GM12878 (cell line): ENCODE results near the gene GRM7. TPM values are rescaled to one million over a fixed set of nuclear protein-coding genes. Genes with fewer than 3 reads are reported as not detected.

Experiments
- ATAC-seq: fragments of 200-7000 bp; cut with Tn5 transposase; 3 replicates; pipeline ENCODE4 v1.9.1; 2020; ENCODE audit warnings: mild to moderate bottlenecking, moderate library complexity
- BruUV-seq: library from RNA; stranded (reverse); fragments of 400-500 nt; replicated peaks from 2 replicates; lab custom pipeline; 2021; lab: Mats Ljungman, UMichigan
- CTCF ChIA-PET: fragments of 300-600 bp; sonication (Branson Sonifier 250); formaldehyde crosslinking; extraction: SDS; loops from one replicate; lab custom pipeline; 2021; ENCODE audit warnings: inconsistent platforms; lab: Yijun Ruan, JAX
- POLR2A ChIA-PET: fragments of 350-600 bp; formaldehyde crosslinking; extraction: SDS; loops from one replicate; lab custom pipeline; 2021; ENCODE audit warnings: inconsistent platforms; lab: Charles Lee
- RAD21 ChIA-PET: fragments of 300-600 bp; sonication (Branson Sonifier 250); formaldehyde crosslinking; loops from one replicate; lab custom pipeline; 2023; ENCODE audit warnings: antibody characterized with exemption; ENCODE audit not compliant: unreplicated experiment; lab: Charles Lee
- SMC1A ChIA-PET: fragments of 300-600 bp; sonication (Branson Sonifier 250); formaldehyde crosslinking; loops from one replicate; lab custom pipeline; 2023; ENCODE audit not compliant: unreplicated experiment, uncharacterized antibody; lab: Charles Lee
- DNase-seq: peaks from one replicate; pipeline ENCODE4 v3.0.0-alpha.2; 2011; ENCODE audit warnings: low read depth, low spot score
- FAIRE-seq: peaks from 3 replicates; lab custom pipeline; 2011; peaks lifted over from hg19 to GRCh38; lab: Jason Lieb, UNC
- H2AFZ ChIP-seq: 2 replicates; pipeline ENCODE4 v1.6.0; 2011; ENCODE audit warnings: low read depth, low read length, control low read depth; ENCODE audit not compliant: control insufficient read depth
- H3K27ac ChIP-seq: 2 replicates; pipeline ENCODE4 v1.5.1; 2011; ENCODE audit warnings: control low read depth; ENCODE audit not compliant: control insufficient read depth, insufficient read depth
- H3K27me3 ChIP-seq, 2 experiments: replicated peaks in 1 of 2; 2 replicates each; pipeline versions ENCODE4 v1.6.0 to v1.6.1; 2011; ENCODE audit warnings: low read length in 1 of 2; ENCODE audit not compliant: control insufficient read depth in 2 of 2, insufficient read depth in 2 of 2
- H3K36me3 ChIP-seq, 2 experiments: 2 replicates each; pipeline ENCODE4 v1.5.1; 2011; ENCODE audit warnings: low read length in 1 of 2; ENCODE audit not compliant: control insufficient read depth in 2 of 2, insufficient read depth in 2 of 2
- H3K4me1 ChIP-seq: 2 replicates; pipeline ENCODE4 v1.6.1; 2011; ENCODE audit warnings: mild to moderate bottlenecking, low read length, moderate library complexity, mixed read lengths; ENCODE audit not compliant: control insufficient read depth, insufficient read depth
- H3K4me2 ChIP-seq: 2 replicates; pipeline ENCODE4 v1.6.0; 2011; ENCODE audit warnings: control low read depth; ENCODE audit not compliant: control insufficient read depth, insufficient read depth
- H3K4me3 ChIP-seq: fragments of 200-600 bp; sonication (generic); 2 replicates; pipeline ENCODE4 v1.5.1; 2016
- H3K79me2 ChIP-seq: 2 replicates; pipeline ENCODE4 v1.6.0; 2011; ENCODE audit warnings: low read length; ENCODE audit not compliant: control insufficient read depth, insufficient read depth
- H3K9ac ChIP-seq: 2 replicates; pipeline ENCODE4 v1.8.0; 2011; ENCODE audit warnings: low read length, control low read depth, mixed read lengths; ENCODE audit not compliant: control insufficient read depth, insufficient read depth
- H3K9me3 ChIP-seq: replicated peaks from 3 replicates; pipeline ENCODE4 v1.5.1; 2011; ENCODE audit warnings: mild to moderate bottlenecking, low read length; ENCODE audit not compliant: control insufficient read depth, insufficient read depth
- H4K20me1 ChIP-seq: 2 replicates; pipeline ENCODE4 v1.6.0; 2011; ENCODE audit not compliant: control insufficient read depth, insufficient read depth
- BRCA1 ChIP-seq: IDR thresholded peaks from 2 replicates; pipeline ENCODE4 v1.6.1; 2011; ENCODE audit warnings: low read depth, low read length, improper control_type of control experiment
- CTCF ChIP-seq, 3 experiments: IDR thresholded peaks in 2 of 3; conservative IDR thresholded peaks in 1 of 3; 2 replicates each; pipeline ENCODE4 v1.5.1; 2011; ENCODE audit warnings: low read depth in 3 of 3, low read length in 3 of 3, mild to moderate bottlenecking in 3 of 3, control low read depth in 2 of 3, moderate library complexity in 2 of 3, inconsistent platforms in 1 of 3, mixed read lengths in 1 of 3; ENCODE audit not compliant: control insufficient read depth in 2 of 3, insufficient read depth in 1 of 3; ENCODE audit errors: extremely low read depth in 1 of 3
- EGR1 ChIP-seq, 2 experiments: IDR thresholded peaks; 1 replicate in 1 of 2; 2 replicates in 1 of 2; pipeline ENCODE4 v1.6.1; 2011 to 2012; ENCODE audit warnings: low read depth in 2 of 2, low read length in 2 of 2, borderline replicate concordance in 1 of 2, mild to moderate bottlenecking in 1 of 2, moderate library complexity in 1 of 2
- EP300 ChIP-seq, 2 experiments: fragments of 150-350 bp in 1 of 2; IDR thresholded peaks; 2 replicates each; pipeline ENCODE4 v1.6.1; 2011 to 2012; ENCODE audit warnings: low read depth in 2 of 2, low read length in 2 of 2, borderline replicate concordance in 1 of 2, improper control_type of control experiment in 1 of 2, inconsistent platforms in 1 of 2; ENCODE audit not compliant: control insufficient read depth in 1 of 2
- JUND ChIP-seq: IDR thresholded peaks from 2 replicates; pipeline ENCODE4 v1.6.1; 2012; ENCODE audit warnings: low read depth, mild to moderate bottlenecking, low read length, improper control_type of control experiment, moderate library complexity
- KAT2A ChIP-seq: conservative IDR thresholded peaks from 2 replicates; pipeline ENCODE4 v1.6.1; 2011; ENCODE audit warnings: low read depth, low read length; ENCODE audit not compliant: control insufficient read depth
- PAX5 ChIP-seq: IDR thresholded peaks from 2 replicates; pipeline ENCODE4 v1.6.1; 2011; ENCODE audit warnings: low read depth, low read length, borderline replicate concordance
- POLR2AphosphoS5 ChIP-seq: IDR thresholded peaks from 2 replicates; pipeline ENCODE4 v1.6.1; 2011; ENCODE audit warnings: mild to moderate bottlenecking, low read length, inconsistent platforms
- POU2F2 ChIP-seq: IDR thresholded peaks from 3 replicates; pipeline ENCODE4 v1.6.1; 2011; ENCODE audit warnings: low read depth, mild to moderate bottlenecking, low read length, borderline replicate concordance
- RAD21 ChIP-seq: IDR thresholded peaks from 2 replicates; pipeline ENCODE4 v1.6.1; 2011; ENCODE audit warnings: mild to moderate bottlenecking, low read depth, low read length, moderate library complexity; ENCODE audit not compliant: insufficient read depth
- RFX5 ChIP-seq: IDR thresholded peaks from 2 replicates; pipeline ENCODE4 v1.6.1; 2011; ENCODE audit warnings: low read depth, low read length, improper control_type of control experiment
- SRF ChIP-seq, 2 experiments: IDR thresholded peaks; 2 replicates each; pipeline ENCODE4 v1.6.1; 2011; ENCODE audit warnings: low read depth in 2 of 2, low read length in 2 of 2, mild to moderate bottlenecking in 1 of 2, moderate library complexity in 1 of 2
- SUPT20H ChIP-seq: IDR thresholded peaks from 2 replicates; pipeline ENCODE4 v1.6.1; 2011; ENCODE audit warnings: low read depth, mild to moderate bottlenecking, low read length, moderate library complexity, borderline replicate concordance; ENCODE audit not compliant: control insufficient read depth
- WRNIP1 ChIP-seq: IDR thresholded peaks from 2 replicates; pipeline ENCODE4 v1.6.1; 2011; ENCODE audit warnings: low read depth, low read length, improper control_type of control experiment, borderline replicate concordance
- YBX1 ChIP-seq: fragments of 450-650 bp; IDR thresholded peaks from 2 replicates; pipeline ENCODE4 v1.6.1; 2016; ENCODE audit warnings: antibody characterized with exemption
- ZSCAN29 ChIP-seq: fragments of 450-650 bp; IDR thresholded peaks from 2 replicates; pipeline ENCODE4 v1.6.1; 2017; ENCODE audit warnings: mild to moderate bottlenecking, moderate library complexity
- WGBS: methylation state at CpG from one replicate; pipeline ENCODE4 v1.1.6; 2016; ENCODE audit warnings: low lambda C conversion rate; ENCODE audit not compliant: insufficient replicate concordance, insufficient coverage; ENCODE audit errors: missing lambda C conversion rate; 5-methylcytosine and 5-hydroxymethylcytosine counted together
- in situ Hi-C: fragments of 300-500 bp; cut with MboI; formaldehyde crosslinking; loops from 9 replicates; pipeline ENCODE4 v1.14.3; 2018; ENCODE audit warnings: mixed read lengths
- intact Hi-C: fragments of 100-400 bp; cut with micrococcal nuclease; formaldehyde crosslinking; loops from one replicate; pipeline ENCODE4 v1.14.2; 2022; ENCODE audit not compliant: unreplicated experiment
- polyA plus RNA-seq, 11 experiments: library from polyadenylated mRNA; depleted of rRNA in 4 of 11; unstranded in 6 of 11; stranded (reverse) in 5 of 11; fragments of >200 nt; fragmentation: Nextera tagmentation in 4 of 11; fragmentation: Illumina TruSeq in 1 of 11; extraction: Ambion mirVana in 4 of 11; extraction: Trizol in 1 of 11; gene quantifications; 1 replicate in 1 of 11; 2 replicates in 10 of 11; pipeline versions ENCODE4 v1.2.1 to v1.2.3, GENCODE V29; 2011 to 2016; ENCODE audit warnings: inconsistent platforms in 2 of 11, missing spikeins in 2 of 11, low read depth in 1 of 11
- total RNA-seq, 4 experiments: library from RNA; depleted of rRNA in 3 of 4; stranded (reverse); fragments of >200 nt in 3 of 4; fragmentation: Illumina TruSeq in 1 of 4; extraction: Trizol in 1 of 4; gene quantifications; 2 replicates each; pipeline versions ENCODE4 v1.2.1 to v1.2.3, GENCODE V29; 2013 to 2021

GRM7 gene
- total and polyA plus RNA-seq, 10 of the 15 experiments (the other 5 are each of a cell fraction or from before 2014, with no cell fraction given) = not detected

GRCh38 chr3:6827453-6827852 is 33.5 kb upstream of the GRM7 start:
- POLR2A ChIA-PET = no interaction called here
- Histone ChIP-seq H3K4me2 (no peak overlapping the region), H3K79me2 (no peaks in the 10 kb centered on the region), H2AFZ (no peak overlapping the region), H3K4me1 (no peaks in the 10 kb centered on the region), H3K9me3 (no peaks in the 10 kb centered on the region), H3K4me3 (no peak overlapping the region), H3K27ac (no peak overlapping the region), H3K27me3 (no peaks in the 10 kb centered on the region), H3K36me3 (no peaks in the 10 kb centered on the region), H4K20me1 (no peaks in the 10 kb centered on the region), H3K9ac (no peak overlapping the region)
- BruUV-seq = no TSS peak
- CTCF ChIA-PET = interaction anchor here (0.7 kb wide), 1 partner anchor 233 kb away, joined by 3 read pairs; no protein-coding TSS in a partner anchor
- WGBS = 43% methylated on average over 6 of the region's 6 CpGs
- FAIRE-seq = no peak
- SMC1A ChIA-PET = no interaction called here
- ATAC-seq = no peak
- RAD21 ChIA-PET = no interaction called here
- in situ Hi-C loops (no loop called here), intact Hi-C loops (no loop called here)
- DNase-seq = no peak
- TF ChIP-seq RFX5 = no peak
- no peak for TF ChIP-seq SUPT20H
- TF ChIP-seq JUND = no peak
- no peak for TF ChIP-seq CTCF (IDR thresholded peaks at IDR 0.05 in 2 of 3, conservative IDR thresholded peaks at IDR 0.05 in 1 of 3; ENCODE audit: control insufficient read depth in 2 of 3, extremely low read depth in 1 of 3, insufficient read depth in 1 of 3, low read depth in 3 of 3, low read length in 3 of 3)
- no peak for TF ChIP-seq POU2F2
- TF ChIP-seq EGR1 (IDR thresholded peaks at IDR 0.05; ENCODE audit: borderline replicate concordance in 1 of 2, low read depth in 2 of 2, low read length in 2 of 2) = no peak
- TF ChIP-seq WRNIP1 = no peak
- TF ChIP-seq SRF (IDR thresholded peaks at IDR 0.05; ENCODE audit: low read depth in 2 of 2, low read length in 2 of 2) = no peak
- TF ChIP-seq RAD21 = no peak
- TF ChIP-seq KAT2A = no peak
- TF ChIP-seq PAX5 = no peak
- TF ChIP-seq YBX1 = no peak
- no peak for TF ChIP-seq POLR2AphosphoS5
- TF ChIP-seq EP300 (IDR thresholded peaks at IDR 0.05; ENCODE audit: borderline replicate concordance in 1 of 2, control insufficient read depth in 1 of 2, low read depth in 2 of 2, low read length in 2 of 2) = no peak
- no peak for TF ChIP-seq ZSCAN29
- TF ChIP-seq BRCA1 = no peak
